Transverse colon (tissue), 4 donors: ENCODE measurements around the gene KANK4. TPM values are rescaled to one million over a fixed set of nuclear protein-coding genes. Genes with fewer than 3 reads are reported as not detected.

Source experiments
- DNase-seq: peaks from one replicate; pipeline ENCODE4 v3.0.0-alpha.2; 2019
- H3K27ac ChIP-seq, 4 donors: fragments of 200-600 bp; sonication (generic); 2 replicates each; pipeline ENCODE4 v1.5.1; 2016 to 2018; ENCODE audit warnings: inconsistent platforms in 4 of 4
- H3K27me3 ChIP-seq: fragments of 200-600 bp; sonication (generic); 2 replicates; pipeline ENCODE4 v1.5.1; 2017; ENCODE audit warnings: inconsistent platforms
- H3K36me3 ChIP-seq, 4 donors: fragments of 200-600 bp; sonication (generic); 2 replicates each; pipeline ENCODE4 v1.5.1; 2017 to 2019; ENCODE audit warnings: inconsistent platforms in 4 of 4
- H3K4me1 ChIP-seq, 4 donors: fragments of 200-600 bp; sonication (generic); 2 replicates each; pipeline ENCODE4 v1.5.1; 2017 to 2020; ENCODE audit warnings: inconsistent platforms in 4 of 4
- H3K4me3 ChIP-seq, 4 donors: fragments of 200-600 bp; sonication (generic); 1 replicate in 1 of 4; 2 replicates in 3 of 4; pipeline versions ENCODE4 v1.5.1 to v1.6.1; 2017 to 2019; ENCODE audit warnings: inconsistent platforms in 4 of 4
- H3K9me3 ChIP-seq, 2 donors: fragments of 200-600 bp; sonication (generic); 2 replicates each; pipeline ENCODE4 v1.5.1; 2017 to 2019; ENCODE audit warnings: inconsistent platforms in 2 of 2
- EP300 ChIP-seq: sonication (generic); formaldehyde crosslinking; IDR thresholded peaks from one replicate; pipeline ENCODE4 v1.6.1; 2017; ENCODE audit warnings: antibody characterized with exemption, low read depth
- POLR2A ChIP-seq: fragments of 450-650 bp; IDR thresholded peaks from one replicate; pipeline ENCODE4 v1.6.1; 2016; ENCODE audit warnings: antibody characterized with exemption, mild to moderate bottlenecking, moderate library complexity
- POLR2AphosphoS5 ChIP-seq, 3 donors: sonication (generic); formaldehyde crosslinking; IDR thresholded peaks; one replicate each; pipeline ENCODE4 v1.6.1; 2016; ENCODE audit warnings: antibody characterized with exemption in 3 of 3
- WGBS, 2 donors: methylation state at CpG; one replicate each; pipeline ENCODE4 v1.1.5; 2018; ENCODE audit warnings: low coverage in 1 of 2; 5-methylcytosine and 5-hydroxymethylcytosine counted together
- in situ Hi-C, 4 donors: fragments of 200-750 bp; cut with MboI; loops; one replicate each; pipeline versions ENCODE4 v1.15.0 to v1.15.1; 2017; ENCODE audit warnings: low sequenced_read_pairs in 3 of 4, low pct_ligation_motif_present in 1 of 4, low pct_unique_long_range_greater_than_20kb in 1 of 4
- intact Hi-C: fragments of 100-400 bp; cut with DNase I; formaldehyde crosslinking; loops from one replicate; pipeline ENCODE4 v1.15.1; 2023; ENCODE audit warnings: low total_unique reads
- total RNA-seq, 4 donors: library from RNA; depleted of rRNA; stranded (reverse); fragments of >200 nt; gene quantifications; one replicate each; pipeline ENCODE4 v1.1.0, GENCODE V29; 2016
- TF ChIP-seq, protein P1 (sequence below), 5 experiments: fragments of 200-600 bp in 3 of 5; fragments of 450-650 bp in 2 of 5; sonication (generic) in 3 of 5; IDR thresholded peaks; 1 replicate in 2 of 5; 2 replicates in 3 of 5; pipeline ENCODE4 v1.5.1; 2016 to 2017; ENCODE audit warnings: antibody characterized with exemption in 5 of 5, inconsistent platforms in 3 of 5, mild to moderate bottlenecking in 2 of 5, moderate library complexity in 1 of 5

The KANK4 gene
- total RNA-seq, 4 donors from 2014 or later: 1.2 to 1.3 TPM; not detected in 2

DNA sequence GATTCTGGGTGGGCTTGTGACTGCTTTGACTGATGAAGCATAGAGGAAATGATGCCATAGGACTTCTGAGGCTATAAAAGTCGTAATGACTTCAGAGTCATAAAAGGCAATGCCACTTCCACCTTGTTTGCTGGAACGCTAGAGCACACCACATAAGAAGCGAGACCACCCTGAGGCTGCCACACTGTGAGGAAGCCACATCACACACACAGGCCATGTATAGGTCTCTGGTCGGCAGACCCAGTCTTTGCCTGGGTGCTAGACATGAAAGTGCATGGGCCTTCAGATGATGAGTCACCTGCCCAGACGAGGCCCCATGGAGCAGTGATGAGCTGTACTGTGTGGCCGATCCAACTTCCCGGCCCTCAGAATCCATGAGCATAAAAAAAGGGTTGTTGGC is 14.2 kb upstream of the KANK4 start:
- no peak for DNase-seq
- WGBS, 2 donors: 67% methylated on average over 7 of the region's 7 CpGs; no CpG with 5 or more reads in 1 of the 2 donors
- intact Hi-C loops: no loop called here
- in situ Hi-C loops: no loop called here
- Histone ChIP-seq H3K9me3 (no peaks in the 10 kb centered on the region), H3K4me3 (no peak overlapping the region), H3K27ac (no peak overlapping the region), H3K27me3 (no peaks in the 10 kb centered on the region), H3K36me3 (no peaks in the 10 kb centered on the region), H3K4me1 (no peaks in the 10 kb centered on the region)
- TF ChIP-seq, protein P1, sequence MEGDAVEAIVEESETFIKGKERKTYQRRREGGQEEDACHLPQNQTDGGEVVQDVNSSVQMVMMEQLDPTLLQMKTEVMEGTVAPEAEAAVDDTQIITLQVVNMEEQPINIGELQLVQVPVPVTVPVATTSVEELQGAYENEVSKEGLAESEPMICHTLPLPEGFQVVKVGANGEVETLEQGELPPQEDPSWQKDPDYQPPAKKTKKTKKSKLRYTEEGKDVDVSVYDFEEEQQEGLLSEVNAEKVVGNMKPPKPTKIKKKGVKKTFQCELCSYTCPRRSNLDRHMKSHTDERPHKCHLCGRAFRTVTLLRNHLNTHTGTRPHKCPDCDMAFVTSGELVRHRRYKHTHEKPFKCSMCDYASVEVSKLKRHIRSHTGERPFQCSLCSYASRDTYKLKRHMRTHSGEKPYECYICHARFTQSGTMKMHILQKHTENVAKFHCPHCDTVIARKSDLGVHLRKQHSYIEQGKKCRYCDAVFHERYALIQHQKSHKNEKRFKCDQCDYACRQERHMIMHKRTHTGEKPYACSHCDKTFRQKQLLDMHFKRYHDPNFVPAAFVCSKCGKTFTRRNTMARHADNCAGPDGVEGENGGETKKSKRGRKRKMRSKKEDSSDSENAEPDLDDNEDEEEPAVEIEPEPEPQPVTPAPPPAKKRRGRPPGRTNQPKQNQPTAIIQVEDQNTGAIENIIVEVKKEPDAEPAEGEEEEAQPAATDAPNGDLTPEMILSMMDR (IDR thresholded peaks at IDR 0.05): no peak
- TF ChIP-seq POLR2AphosphoS5 (IDR thresholded peaks at IDR 0.05) (no peak), POLR2A (no peak), EP300 (no peak)

DNA sequence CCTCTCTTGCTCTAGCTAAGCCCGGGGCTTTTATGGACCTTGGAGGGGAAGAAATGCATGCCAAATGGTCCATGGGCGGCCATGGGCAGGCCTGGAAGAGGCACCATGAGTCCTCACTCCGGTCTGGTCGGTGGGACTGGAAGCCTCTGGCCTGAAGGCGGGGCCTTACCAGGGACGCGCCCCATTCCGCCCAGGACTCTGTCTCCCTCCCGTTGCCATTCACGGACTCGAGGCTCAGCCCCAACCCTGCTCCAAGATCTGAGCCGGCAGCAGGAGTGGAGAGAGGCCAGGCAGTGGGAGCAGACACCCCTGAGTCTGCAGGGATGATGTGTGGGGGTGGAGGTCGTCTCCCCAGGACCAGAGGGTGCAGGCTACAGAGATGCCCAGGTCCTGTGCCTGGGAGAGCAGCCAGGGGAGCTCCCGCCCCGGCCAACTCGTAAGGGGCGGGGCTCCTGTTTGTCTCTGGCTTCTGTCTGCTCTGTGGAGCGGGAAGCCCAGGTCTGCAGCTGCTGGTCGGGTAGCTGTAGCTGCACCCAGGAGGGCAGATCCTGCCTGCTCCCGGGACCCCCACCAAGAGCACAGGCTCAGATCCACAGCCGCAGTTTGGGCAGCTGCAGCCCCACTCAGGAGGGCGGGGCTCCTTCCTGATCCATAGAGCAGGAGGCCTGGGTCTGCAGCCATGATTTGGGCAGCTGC is 8.3 kb upstream of the KANK4 start:
- intact Hi-C loops: no loop called here
- TF ChIP-seq, protein P1 (IDR thresholded peaks at IDR 0.05): no peak
- TF ChIP-seq POLR2A: no peak
- TF ChIP-seq POLR2AphosphoS5 (IDR thresholded peaks at IDR 0.05): no peak
- no peak for TF ChIP-seq EP300
- Histone ChIP-seq H3K27me3 (no peaks in the 10 kb centered on the region), H3K9me3 (no peaks in the 10 kb centered on the region), H3K36me3 (no peaks in the 10 kb centered on the region), H3K4me3 (peak overlapping the region in 1 of 4 donors; percentile 14), H3K4me1 (peaks cover 0 to 8% (median 3%) of the 10 kb centered on the region in 4 donors), H3K27ac (no peak overlapping the region)
- whole genome bisulfite sequencing, 2 donors: 37% methylated on average over 16 of the region's 22 CpGs; no CpG with 5 or more reads in 1 of the 2 donors
- DNase-seq: no peak
- in situ Hi-C loops: no loop called here

DNA sequence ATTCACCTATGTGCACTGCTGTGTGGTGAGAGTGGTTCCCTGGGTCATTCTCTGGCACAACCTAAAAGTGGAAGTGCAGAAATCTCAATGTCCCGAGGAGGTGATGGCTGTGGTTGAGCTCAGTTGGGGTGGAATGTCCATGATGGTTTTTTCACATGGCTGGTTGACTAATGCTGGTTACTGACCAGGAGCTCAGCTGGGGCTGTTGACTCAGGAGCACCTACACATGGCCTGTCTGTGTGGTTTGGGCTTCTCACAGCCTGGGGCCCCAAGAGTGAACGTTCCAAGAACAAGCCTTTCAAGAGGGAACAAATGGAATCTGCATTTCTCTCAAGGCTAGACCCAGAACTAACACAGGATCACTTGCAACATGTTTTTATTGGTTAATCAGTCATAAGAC is 6.4 kb upstream of the KANK4 start:
- no peak overlapping the region for H3K27ac ChIP-seq
- intact Hi-C loops: no loop called here
- H3K4me3 ChIP-seq: no peak overlapping the region
- H3K9me3 ChIP-seq: no peaks in the 10 kb centered on the region
- no peak for DNase-seq
- H3K4me1 ChIP-seq: peaks cover 0 to 8% (median 3%) of the 10 kb centered on the region in 4 donors
- no peaks in the 10 kb centered on the region for H3K27me3 ChIP-seq
- no peaks in the 10 kb centered on the region for H3K36me3 ChIP-seq
- 53 to 100% methylated on average over 1 to 2 of the region's 2 CpGs for WGBS, 2 donors
- in situ Hi-C loops: no loop called here
- TF ChIP-seq EP300 (no peak), POLR2A (no peak), POLR2AphosphoS5 (IDR thresholded peaks at IDR 0.05) (no peak)
- TF ChIP-seq, protein P1 (IDR thresholded peaks at IDR 0.05): no peak

DNA sequence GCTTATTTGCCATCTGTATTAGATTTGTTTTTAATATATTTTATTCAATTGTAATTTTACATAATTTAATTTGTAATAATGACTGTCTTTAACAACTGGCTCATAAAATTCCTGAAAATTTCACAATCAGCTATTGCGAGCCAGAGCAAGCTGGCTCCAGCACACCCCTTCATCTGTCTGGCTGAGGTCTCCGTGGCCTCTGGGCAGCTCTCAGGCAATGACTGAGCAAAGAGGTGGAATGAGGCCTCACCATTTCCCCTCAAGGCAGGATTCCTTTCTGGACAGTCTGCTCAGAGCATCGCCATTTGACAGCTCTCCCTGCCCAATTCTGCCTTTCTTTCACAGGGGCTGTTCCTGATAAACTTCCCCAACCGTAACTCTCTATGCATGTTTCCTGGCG is 5.8 kb upstream of the KANK4 start:
- in situ Hi-C loops: no loop called here
- H3K36me3 ChIP-seq: no peaks in the 10 kb centered on the region
- H3K27me3 ChIP-seq: peaks cover 6% of the 10 kb centered on the region
- no peak overlapping the region for H3K27ac ChIP-seq
- TF ChIP-seq POLR2AphosphoS5 (IDR thresholded peaks at IDR 0.05): no peak
- no peak for TF ChIP-seq POLR2A
- TF ChIP-seq, protein P1 (IDR thresholded peaks at IDR 0.05): no peak
- TF ChIP-seq EP300: no peak
- peaks cover 0 to 8% (median 3%) of the 10 kb centered on the region in 4 donors for H3K4me1 ChIP-seq
- intact Hi-C loops: no loop called here
- H3K4me3 ChIP-seq: no peak overlapping the region
- no peak for DNase-seq
- no peaks in the 10 kb centered on the region for H3K9me3 ChIP-seq
- WGBS, 2 donors: 80 to 88% methylated on average over 5 of the region's 5 CpGs
